ENCODE data around the gene ZNF79. TPM values are rescaled to one million over a fixed set of nuclear protein-coding genes. Genes with fewer than 3 reads are reported as not detected.

The ZNF79 gene
- total RNA-seq, 1 donor from 2014 or later: 7.9 TPM

- peak overlapping the region; percentile 72 for H3K4me3 Mint-ChIP-seq (ENCODE audit: unreplicated experiment)
- no peak for DNase-seq (ENCODE audit: low spot score)
- peak; percentile 39 for TF ChIP-seq CTCF (IDR thresholded peaks at IDR 0.05)
- peaks cover 13% of the 10 kb centered on the region for H3K4me1 Mint-ChIP-seq (ENCODE audit: low read depth)
- H3K27ac Mint-ChIP-seq (ENCODE audit: unreplicated experiment): peak overlapping the region; percentile 45
- H3K36me3 Mint-ChIP-seq (ENCODE audit: low read depth): no peaks in the 10 kb centered on the region
- no peaks in the 10 kb centered on the region for H3K27me3 Mint-ChIP-seq (ENCODE audit: low read depth)
- no peaks in the 10 kb centered on the region for H3K9me3 Mint-ChIP-seq (ENCODE audit: low read depth)
Measured at GRCh38 chr9:127398275-127398647, 25.9 kb upstream of the ZNF79 start.

- Mint-ChIP-seq H3K9me3 (ENCODE audit: low read depth) (no peaks in the 10 kb centered on the region), H3K36me3 (ENCODE audit: low read depth) (no peaks in the 10 kb centered on the region), H3K27ac (ENCODE audit: unreplicated experiment) (no peak overlapping the region), H3K4me1 (ENCODE audit: low read depth) (peaks cover 13% of the 10 kb centered on the region), H3K4me3 (ENCODE audit: unreplicated experiment) (peak overlapping the region; percentile 72), H3K27me3 (ENCODE audit: low read depth) (no peaks in the 10 kb centered on the region)
- no peak for TF ChIP-seq CTCF (IDR thresholded peaks at IDR 0.05)
- DNase-seq (ENCODE audit: low spot score): no peak
Measured at GRCh38 chr9:127398715-127399400, 25.3 kb upstream of the ZNF79 start.

GRCh38 chr9:127399736-127400269, 24.4 kb upstream of the ZNF79 start:
- Mint-ChIP-seq H3K36me3 (ENCODE audit: low read depth) (no peaks in the 10 kb centered on the region), H3K4me3 (ENCODE audit: unreplicated experiment) (no peak overlapping the region), H3K4me1 (ENCODE audit: low read depth) (peaks cover 13% of the 10 kb centered on the region), H3K27me3 (ENCODE audit: low read depth) (no peaks in the 10 kb centered on the region), H3K9me3 (ENCODE audit: low read depth) (no peaks in the 10 kb centered on the region), H3K27ac (ENCODE audit: unreplicated experiment) (no peak overlapping the region)
- peak; percentile 74 for DNase-seq (ENCODE audit: low spot score)
- TF ChIP-seq CTCF (IDR thresholded peaks at IDR 0.05): no peak

- Mint-ChIP-seq H3K36me3 (ENCODE audit: low read depth) (peaks cover 4% of the 10 kb centered on the region), H3K4me1 (ENCODE audit: low read depth) (peaks cover 6% of the 10 kb centered on the region), H3K9me3 (ENCODE audit: low read depth) (no peaks in the 10 kb centered on the region), H3K27me3 (ENCODE audit: low read depth) (no peaks in the 10 kb centered on the region), H3K4me3 (ENCODE audit: unreplicated experiment) (no peak overlapping the region), H3K27ac (ENCODE audit: unreplicated experiment) (no peak overlapping the region)
- no peak for TF ChIP-seq CTCF (IDR thresholded peaks at IDR 0.05)
- peak; percentile 83 for DNase-seq (ENCODE audit: low spot score)
Measured at GRCh38 chr9:127402401-127403090, 21.6 kb upstream of the ZNF79 start.

GRCh38 chr9:127403507-127404192, 20.5 kb upstream of the ZNF79 start:
- no peaks in the 10 kb centered on the region for H3K27me3 Mint-ChIP-seq (ENCODE audit: low read depth)
- peak; percentile 87 for DNase-seq (ENCODE audit: low spot score)
- no peak for TF ChIP-seq CTCF (IDR thresholded peaks at IDR 0.05)
- H3K4me1 Mint-ChIP-seq (ENCODE audit: low read depth): no peaks in the 10 kb centered on the region
- no peak overlapping the region for H3K4me3 Mint-ChIP-seq (ENCODE audit: unreplicated experiment)
- peaks cover 4% of the 10 kb centered on the region for H3K36me3 Mint-ChIP-seq (ENCODE audit: low read depth)
- no peaks in the 10 kb centered on the region for H3K9me3 Mint-ChIP-seq (ENCODE audit: low read depth)
- H3K27ac Mint-ChIP-seq (ENCODE audit: unreplicated experiment): no peak overlapping the region
